Fibroblast of the aortic adventitia (primary cell): Measurements from ENCODE around the gene LYVE1. TPM values are rescaled to one million over a fixed set of nuclear protein-coding genes. Genes with fewer than 3 reads are reported as not detected.

Source experiments
- DNase-seq: peaks from one replicate; pipeline ENCODE4 v3.0.0-alpha.2; 2010; ENCODE audit warnings: low read depth
- H3K4me3 ChIP-seq: 2 replicates; pipeline ENCODE4 v1.5.1; 2011; ENCODE audit warnings: low read depth, mild to moderate bottlenecking, control low read depth, low read length, moderate library complexity
- CTCF ChIP-seq: IDR thresholded peaks from 2 replicates; pipeline ENCODE4 v1.5.1; 2011; ENCODE audit warnings: mild to moderate bottlenecking, low read length, control low read depth, inconsistent platforms; ENCODE audit not compliant: insufficient read depth
- total RNA-seq: library from RNA; depleted of rRNA; stranded (reverse); fragments of >200 nt; gene quantifications from 2 replicates; pipeline ENCODE4 v1.2.3, GENCODE V29; 2012; ENCODE audit warnings: low replicate concordance

The LYVE1 gene
- total RNA-seq, 1 donor = not detected

GRCh38 chr11:10594407-10594806 is 25.9 kb upstream of the LYVE1 start:
- DNase-seq = no peak
- TF ChIP-seq CTCF = no peak
- H3K4me3 ChIP-seq = no peak overlapping the region

- no peak for TF ChIP-seq CTCF
- DNase-seq = peak; percentile 94
- no peak overlapping the region for H3K4me3 ChIP-seq
Observed at GRCh38 chr11:10592331-10592730, 23.9 kb upstream of the LYVE1 start.

GRCh38 chr11:10591741-10592140 is 23.3 kb upstream of the LYVE1 start:
- H3K4me3 ChIP-seq = no peak overlapping the region
- no peak for DNase-seq
- no peak for TF ChIP-seq CTCF

- H3K4me3 ChIP-seq = no peak overlapping the region
- TF ChIP-seq CTCF = no peak
- peak; percentile 56 for DNase-seq
Observed at GRCh38 chr11:10590218-10590915, 21.9 kb upstream of the LYVE1 start.

- no peak for TF ChIP-seq CTCF
- no peak for DNase-seq
- no peak overlapping the region for H3K4me3 ChIP-seq
Observed at GRCh38 chr11:10588904-10589303, 20.4 kb upstream of the LYVE1 start.

GRCh38 chr11:10587995-10588394 is 19.5 kb upstream of the LYVE1 start:
- no peak for TF ChIP-seq CTCF
- H3K4me3 ChIP-seq = no peak overlapping the region
- no peak for DNase-seq

GRCh38 chr11:10587388-10587787 is 18.9 kb upstream of the LYVE1 start:
- DNase-seq = no peak
- H3K4me3 ChIP-seq = no peak overlapping the region
- TF ChIP-seq CTCF = no peak
